HFF-Myc (cell line): ENCODE results near the gene CHN2.

Source experiments
- DNase-seq: peaks from one replicate; pipeline ENCODE4 v3.0.0-alpha.2; 2011; ENCODE audit warnings: low read depth; ENCODE audit errors: extremely low read depth
- H3K4me3 ChIP-seq: replicated peaks from 2 replicates; pipeline ENCODE4 v1.5.1; 2011; ENCODE audit warnings: low read depth, mild to moderate bottlenecking, control low read depth, low read length
- CTCF ChIP-seq: IDR thresholded peaks from 2 replicates; pipeline ENCODE4 v1.5.1; 2012; ENCODE audit warnings: mild to moderate bottlenecking, low read depth, low read length, control low read depth; ENCODE audit errors: missing control alignments

The CHN2 gene

DNA sequence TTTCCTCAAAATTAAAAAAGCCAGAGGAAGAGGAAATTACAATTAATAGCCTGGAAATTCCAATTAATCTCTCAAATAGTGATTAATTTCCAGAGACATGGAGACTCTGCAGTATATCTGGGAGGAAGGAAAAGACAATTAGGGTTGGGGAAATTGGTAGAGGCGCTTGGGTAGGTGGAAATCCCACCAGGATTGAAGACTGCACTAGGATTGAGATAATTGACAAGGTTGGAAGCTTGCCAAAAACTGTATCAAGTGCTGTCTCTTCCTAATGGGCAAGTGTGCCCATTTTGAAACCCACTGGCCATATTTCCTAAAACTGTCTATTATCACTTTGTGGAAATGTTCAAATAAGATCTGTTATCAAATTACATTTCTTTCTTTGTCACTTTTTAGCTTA lies 21.6 kb downstream of the CHN2 start:
- no peak overlapping the region for H3K4me3 ChIP-seq
- TF ChIP-seq CTCF = no peak
- no peak for DNase-seq

GRCh38 chr7:29217113-29217512 lies 22.5 kb downstream of the CHN2 start:
- no peak for TF ChIP-seq CTCF
- DNase-seq = no peak

GRCh38 chr7:29224726-29225125 lies 30.2 kb downstream of the CHN2 start:
- H3K4me3 ChIP-seq = no peak overlapping the region
- DNase-seq = no peak
- no peak for TF ChIP-seq CTCF

More at GRCh38 chr7:29217113-29217512, 22.5 kb downstream of the CHN2 start:
- no peak overlapping the region for H3K4me3 ChIP-seq

DNA sequence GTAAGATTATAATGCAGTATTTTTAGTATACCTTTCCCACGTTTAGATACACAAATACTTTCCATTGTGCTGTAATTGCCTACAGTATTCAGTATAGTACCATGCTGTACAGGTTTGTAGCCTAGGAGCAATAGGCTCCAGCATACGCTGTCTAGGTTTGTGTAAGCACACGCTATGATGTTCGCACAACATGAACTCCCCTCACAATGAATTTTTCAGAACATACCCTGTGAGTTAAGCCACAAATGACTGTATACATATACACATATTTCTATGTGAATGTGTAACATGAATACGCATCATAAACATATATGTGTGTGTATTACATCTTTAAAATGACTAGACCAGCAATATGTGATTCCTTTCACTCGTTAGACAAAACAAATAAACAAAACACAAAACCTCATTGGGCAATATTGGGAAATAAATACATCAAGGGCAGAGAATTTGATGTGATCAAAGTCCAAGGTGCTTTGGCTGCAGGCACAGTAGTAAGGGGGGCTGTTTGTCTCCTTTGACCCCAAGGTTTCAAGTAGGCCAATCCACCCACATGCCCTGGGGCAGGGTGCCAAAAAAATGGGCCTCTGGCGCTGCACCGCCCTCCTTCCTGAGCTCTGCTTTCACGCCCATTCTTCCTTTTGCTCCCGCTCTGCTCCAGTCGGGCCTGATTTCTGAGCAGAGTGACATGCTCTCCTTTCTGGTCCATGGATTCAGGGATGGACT lies 33.9 kb downstream of the CHN2 start:
- no peak overlapping the region for H3K4me3 ChIP-seq
- no peak for TF ChIP-seq CTCF
- DNase-seq = no peak

- no peak overlapping the region for H3K4me3 ChIP-seq
- TF ChIP-seq CTCF = no peak
- DNase-seq = no peak
Measured at GRCh38 chr7:29229066-29229465, 34.5 kb downstream of the CHN2 start.

- no peak for DNase-seq
- H3K4me3 ChIP-seq = no peak overlapping the region
- TF ChIP-seq CTCF = no peak
Measured at GRCh38 chr7:29229946-29230345, 35.4 kb downstream of the CHN2 start.

- no peak overlapping the region for H3K4me3 ChIP-seq
- no peak for DNase-seq
- no peak for TF ChIP-seq CTCF
Measured at GRCh38 chr7:29230871-29231345, 36.3 kb downstream of the CHN2 start.
